GM23248 (cell line): ENCODE results near the gene ACTL9. TPM values are rescaled to one million over a fixed set of nuclear protein-coding genes. Genes with fewer than 3 reads are reported as not detected.
"Not testable (repeated sequence)": the region's sequence is repeated elsewhere in the genome, so short reads cannot be mapped to it uniquely, and the experiment has no call there.

Experiments
- DNase-seq: peaks from one replicate; pipeline ENCODE4 v3.0.0-alpha.2; 2015
- H2AFZ ChIP-seq: fragments of 200-600 bp; sonication (generic); 2 replicates; pipeline ENCODE4 v1.6.1; 2016; ENCODE audit warnings: antibody characterized with exemption
- H3F3A ChIP-seq: fragments of 200-600 bp; sonication (generic); 2 replicates; pipeline ENCODE4 v1.6.1; 2016; ENCODE audit warnings: mild to moderate bottlenecking, antibody characterized with exemption, mixed run types; ENCODE audit not compliant: insufficient read depth
- H3K27ac ChIP-seq: fragments of 200-600 bp; sonication (generic); 2 replicates; pipeline ENCODE4 v1.5.1; 2016; ENCODE audit warnings: mild to moderate bottlenecking
- H3K27me3 ChIP-seq: fragments of 200-600 bp; sonication (generic); replicated peaks from 2 replicates; pipeline ENCODE4 v1.6.1; 2016; ENCODE audit warnings: mild to moderate bottlenecking; ENCODE audit not compliant: insufficient read depth
- H3K36me3 ChIP-seq: fragments of 200-600 bp; sonication (generic); 2 replicates; pipeline ENCODE4 v1.6.1; 2016; ENCODE audit warnings: low read depth, mild to moderate bottlenecking
- H3K4me1 ChIP-seq: fragments of 200-600 bp; sonication (generic); 2 replicates; pipeline ENCODE4 v1.6.1; 2016; ENCODE audit warnings: mild to moderate bottlenecking; ENCODE audit not compliant: insufficient read depth
- H3K4me2 ChIP-seq: fragments of 200-600 bp; sonication (generic); one replicate; pipeline ENCODE4 v1.6.1; 2016; ENCODE audit warnings: mild to moderate bottlenecking; ENCODE audit not compliant: unreplicated experiment
- H3K4me3 ChIP-seq: fragments of 200-600 bp; sonication (generic); 2 replicates; pipeline ENCODE4 v1.5.1; 2016; ENCODE audit warnings: mild to moderate bottlenecking
- H3K79me2 ChIP-seq: fragments of 200-600 bp; sonication (generic); 2 replicates; pipeline ENCODE4 v1.6.1; 2016; ENCODE audit warnings: mild to moderate bottlenecking; ENCODE audit not compliant: insufficient read depth
- H3K9ac ChIP-seq: fragments of 200-600 bp; sonication (generic); 2 replicates; pipeline ENCODE4 v1.6.1; 2016; ENCODE audit warnings: mild to moderate bottlenecking
- H3K9me2 ChIP-seq: fragments of 200-600 bp; sonication (generic); 2 replicates; pipeline ENCODE4 v1.6.1; 2016; ENCODE audit warnings: mixed run types, mild to moderate bottlenecking, moderate library complexity; ENCODE audit not compliant: insufficient read depth
- H3K9me3 ChIP-seq: fragments of 200-600 bp; sonication (generic); one replicate; pipeline ENCODE4 v1.6.1; 2017; ENCODE audit warnings: low read depth
- H4K20me1 ChIP-seq: fragments of 200-600 bp; sonication (generic); 2 replicates; pipeline ENCODE4 v1.6.0; 2016; ENCODE audit not compliant: insufficient read depth
- EZH2 ChIP-seq: fragments of 200-600 bp; sonication (generic); IDR thresholded peaks from 2 replicates; pipeline ENCODE4 v1.6.1; 2018; ENCODE audit warnings: antibody characterized with exemption, mild to moderate bottlenecking; ENCODE audit not compliant: insufficient read depth, poor library complexity, severe bottlenecking
- EZH2phosphoT487 ChIP-seq: fragments of 200-600 bp; sonication (generic); IDR thresholded peaks from 2 replicates; pipeline ENCODE4 v1.6.1; 2018; ENCODE audit warnings: antibody characterized with exemption, moderate library complexity, mild to moderate bottlenecking, low read depth; ENCODE audit not compliant: insufficient read depth
- WGBS, 2 experiments: methylation state at CpG; one replicate each; pipeline ENCODE4 v1.1.6; 2015 to 2017; ENCODE audit warnings: low lambda C conversion rate in 2 of 2, low coverage in 1 of 2; ENCODE audit errors: missing lambda C conversion rate in 2 of 2; 5-methylcytosine and 5-hydroxymethylcytosine counted together
- in situ Hi-C: fragments of 300-500 bp; cut with MboI; formaldehyde crosslinking; loops from 2 replicates; pipeline ENCODE4 v1.15.0; 2020
- polyA plus RNA-seq: library from polyadenylated mRNA; unstranded; fragments of >200 nt; fragmentation: Nextera tagmentation; extraction: Ambion mirVana; gene quantifications from 2 replicates; pipeline ENCODE4 v1.2.1, GENCODE V29; 2016
- total RNA-seq: library from RNA; depleted of rRNA; stranded (reverse); fragments of >200 nt; shearing (Covaris generic); gene quantifications from 2 replicates; pipeline ENCODE4 v1.2.3, GENCODE V29; 2014; rRNA removed

ACTL9 gene, protein sequence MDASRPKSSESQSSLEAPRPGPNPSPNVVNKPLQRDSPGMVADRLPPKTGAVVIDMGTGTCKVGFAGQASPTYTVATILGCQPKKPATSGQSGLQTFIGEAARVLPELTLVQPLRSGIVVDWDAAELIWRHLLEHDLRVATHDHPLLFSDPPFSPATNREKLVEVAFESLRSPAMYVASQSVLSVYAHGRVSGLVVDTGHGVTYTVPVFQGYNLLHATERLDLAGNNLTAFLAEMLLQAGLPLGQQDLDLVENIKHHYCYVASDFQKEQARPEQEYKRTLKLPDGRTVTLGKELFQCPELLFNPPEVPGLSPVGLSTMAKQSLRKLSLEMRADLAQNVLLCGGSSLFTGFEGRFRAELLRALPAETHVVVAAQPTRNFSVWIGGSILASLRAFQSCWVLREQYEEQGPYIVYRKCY
- not detected in 2 replicates for total RNA-seq
- not detected in 2 replicates for polyA plus RNA-seq

DNA sequence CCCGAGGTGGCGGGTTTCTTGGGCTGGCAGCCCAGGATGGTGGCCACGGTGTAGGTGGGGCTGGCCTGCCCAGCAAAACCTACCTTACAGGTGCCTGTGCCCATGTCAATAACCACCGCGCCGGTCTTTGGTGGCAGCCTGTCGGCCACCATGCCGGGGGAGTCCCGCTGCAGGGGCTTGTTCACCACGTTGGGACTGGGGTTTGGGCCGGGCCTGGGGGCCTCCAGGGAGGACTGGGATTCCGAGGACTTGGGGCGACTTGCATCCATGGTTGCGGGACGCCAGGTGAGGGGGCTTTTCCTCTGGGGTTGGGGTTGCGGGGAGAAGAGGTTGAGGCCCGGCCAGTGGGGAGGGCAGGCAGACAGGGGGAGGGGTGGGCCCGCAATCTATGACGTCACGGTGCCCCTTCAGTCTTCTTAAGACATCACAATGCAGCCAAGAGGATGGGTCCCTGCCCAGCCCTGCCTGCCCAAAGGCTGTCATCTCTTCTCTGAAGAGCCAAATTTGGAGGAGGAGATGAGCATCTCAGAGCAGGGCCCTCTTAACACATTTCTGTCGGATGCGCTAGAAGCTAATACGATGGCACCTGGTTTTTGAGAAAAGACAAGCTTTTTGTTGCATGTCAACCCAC, at the start of gene ACTL9:
Gene ACTL9, minus strand, starts transcription at position 363 of the 631 bp plus-strand sequence. Its CDS starts 94 bp downstream, at position 269.
- H3K9ac ChIP-seq, result no peak within 1 kb of the TSS
- H3K27me3 ChIP-seq, result no peaks in the 10 kb centered on the region
- H3K4me2 ChIP-seq, result no peak within 1 kb of the TSS
- no peaks in the 10 kb centered on the region for H3K36me3 ChIP-seq
- H3K27ac ChIP-seq, result no peak within 1 kb of the TSS
- H3K9me2 ChIP-seq, result no peaks in the 10 kb centered on the region
- no peaks in the 10 kb centered on the region for H4K20me1 ChIP-seq
- H3K9me3 ChIP-seq, result no peaks in the 10 kb centered on the region
- no peak for DNase-seq
- H3K4me3 ChIP-seq, result no peak within 1 kb of the TSS
- no peaks in the 10 kb centered on the region for H3K79me2 ChIP-seq
- H2AFZ ChIP-seq, result no peak within 1 kb of the TSS
- no peaks in the 10 kb centered on the region for H3F3A ChIP-seq
- no peak for TF ChIP-seq EZH2phosphoT487
- no peak for TF ChIP-seq EZH2
- in situ Hi-C loops, result no loop called here
- 38 to 59% methylated on average over 16 to 23 of the region's 23 CpGs for WGBS, 2 experiments
- no peaks in the 10 kb centered on the region for H3K4me1 ChIP-seq

GRCh38 chr19:8739291-8740065, 40.9 kb upstream of the ACTL9 start:
- H2AFZ ChIP-seq, H3K79me2 ChIP-seq, H3F3A ChIP-seq, DNase-seq, H3K4me2 ChIP-seq, H3K36me3 ChIP-seq, in situ Hi-C loops, H3K9me3 ChIP-seq, H3K9ac ChIP-seq, H3K4me3 ChIP-seq, H3K27me3 ChIP-seq, H3K9me2 ChIP-seq, H3K4me1 ChIP-seq, H4K20me1 ChIP-seq, H3K27ac ChIP-seq: not testable (repeated sequence)
- 80 to 89% methylated on average over 8 to 39 of the region's 55 CpGs for WGBS, 2 experiments

DNA sequence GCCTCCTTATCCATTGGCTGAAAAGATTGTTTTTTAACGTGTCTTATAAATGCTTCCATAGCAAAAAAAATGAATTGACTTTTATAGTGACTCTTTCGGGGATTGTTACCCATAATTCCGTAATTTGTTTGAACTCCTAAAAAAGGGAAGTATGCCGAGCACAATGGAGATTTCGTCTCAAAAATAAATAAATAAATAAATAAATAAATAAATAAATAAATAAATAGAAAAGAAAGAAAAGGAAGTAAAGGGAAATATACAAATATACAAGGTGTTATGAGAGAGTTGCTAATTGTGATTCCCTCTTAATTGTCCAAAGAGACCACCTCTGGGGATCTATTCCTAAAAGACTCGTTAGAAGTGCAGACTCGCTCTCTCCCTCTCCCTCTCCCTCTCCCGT, 39.8 kb upstream of the ACTL9 start:
- Histone ChIP-seq H3K9me3 (no peaks in the 10 kb centered on the region), H3K4me2 (no peak overlapping the region), H3K27me3 (no peaks in the 10 kb centered on the region), H3K4me1 (no peaks in the 10 kb centered on the region), H3F3A (no peaks in the 10 kb centered on the region), H3K4me3 (no peak overlapping the region), H3K9ac (no peak overlapping the region), H4K20me1 (no peaks in the 10 kb centered on the region), H3K9me2 (no peaks in the 10 kb centered on the region), H3K36me3 (no peaks in the 10 kb centered on the region), H3K79me2 (no peaks in the 10 kb centered on the region), H3K27ac (no peak overlapping the region), H2AFZ (no peak overlapping the region)
- WGBS, 2 experiments, result 44 to 48% methylated on average over 8 of the region's 8 CpGs
- in situ Hi-C loops, result no loop called here
- DNase-seq, result no peak
- no peak for TF ChIP-seq EZH2phosphoT487
- no peak for TF ChIP-seq EZH2

GRCh38 chr19:8731428-8732169, 33.0 kb upstream of the ACTL9 start:
- no peaks in the 10 kb centered on the region for H3K4me1 ChIP-seq
- H3K9me2 ChIP-seq, result no peaks in the 10 kb centered on the region
- H3K9me3 ChIP-seq, result no peaks in the 10 kb centered on the region
- no peak overlapping the region for H3K4me3 ChIP-seq
- H3K9ac ChIP-seq, result no peak overlapping the region
- no peak overlapping the region for H3K27ac ChIP-seq
- H4K20me1 ChIP-seq, result no peaks in the 10 kb centered on the region
- H3F3A ChIP-seq, result no peaks in the 10 kb centered on the region
- no peak for DNase-seq
- in situ Hi-C loops, result no loop called here
- no peak overlapping the region for H3K4me2 ChIP-seq
- TF ChIP-seq EZH2, result no peak
- no peak for TF ChIP-seq EZH2phosphoT487
- H3K79me2 ChIP-seq, result no peaks in the 10 kb centered on the region
- WGBS, 2 experiments, result 43 to 48% methylated on average over 19 of the region's 19 CpGs
- no peaks in the 10 kb centered on the region for H3K36me3 ChIP-seq
- H2AFZ ChIP-seq, result no peak overlapping the region
- no peaks in the 10 kb centered on the region for H3K27me3 ChIP-seq
